NCI-H748 treated with DMSO at 0.1 percent for 48 hours (cell line): ENCODE results near the gene AGBL2.

ENCODE experiments used
- DNase-seq: peaks from one replicate; lab custom pipeline; 2025; lab: John Stamatoyannopoulos, UW

AGBL2 gene

GRCh38 chr11:47631473-47631872 lies 83.7 kb downstream of the AGBL2 start:
- no peak for DNase-seq

- DNase-seq: no peak
These were observed 87.1 kb downstream of the AGBL2 start for GRCh38 chr11:47628026-47628425.

- DNase-seq: no peak
These were observed 88.9 kb downstream of the AGBL2 start for GRCh38 chr11:47626234-47626633.

- no peak for DNase-seq
These were observed 94.3 kb downstream of the AGBL2 start for GRCh38 chr11:47620836-47621378.

- no peak for DNase-seq
These were observed 97.8 kb downstream of the AGBL2 start for GRCh38 chr11:47617417-47617809.

GRCh38 chr11:47616726-47617416 lies 98.3 kb downstream of the AGBL2 start:
- DNase-seq: peak; percentile 25

- no peak for DNase-seq
These were observed 99.9 kb downstream of the AGBL2 start for GRCh38 chr11:47615249-47615648.

- DNase-seq: no peak
These were observed 103.8 kb downstream of the AGBL2 start for GRCh38 chr11:47611348-47611794.

GRCh38 chr11:47609675-47610074 lies 105.5 kb downstream of the AGBL2 start:
- DNase-seq: no peak
